ENCODE results near the gene ACOX1.

The ACOX1 gene

GRCh38 chr17:75904749-75905521, 74.0 kb downstream of the ACOX1 start, which contains the start of gene MRPL38:
MRPL38 (minus strand) TSS chr17:75904884; CDS start chr17:75904875, 9 bp downstream.
- DNase-seq, result peak; percentile 98

- DNase-seq, result no peak
These were observed 76.6 kb downstream of the ACOX1 start for GRCh38 chr17:75902406-75902805.

GRCh38 chr17:75901727-75902126, 77.2 kb downstream of the ACOX1 start:
- DNase-seq, result no peak

- no peak for DNase-seq
These were observed 78.1 kb downstream of the ACOX1 start for GRCh38 chr17:75900691-75901533.

- no peak for DNase-seq
These were observed 79.0 kb downstream of the ACOX1 start for GRCh38 chr17:75899767-75900468.

GRCh38 chr17:75899353-75899752, 79.6 kb downstream of the ACOX1 start:
- no peak for DNase-seq

GRCh38 chr17:75898791-75899190, 80.2 kb downstream of the ACOX1 start:
- no peak for DNase-seq

GRCh38 chr17:75898065-75898464, 80.9 kb downstream of the ACOX1 start:
- no peak for DNase-seq

- DNase-seq, result no peak
These were observed 81.6 kb downstream of the ACOX1 start for GRCh38 chr17:75897160-75898019.

GRCh38 chr17:75896415-75897159, 82.4 kb downstream of the ACOX1 start, which contains the start of gene TRIM65:
TRIM65 (minus strand) TSS chr17:75896951; CDS start chr17:75896937, 14 bp downstream.
- DNase-seq, result peak; percentile 40

GRCh38 chr17:75895370-75896155, 83.4 kb downstream of the ACOX1 start:
- no peak for DNase-seq

GRCh38 chr17:75894049-75894733, 84.8 kb downstream of the ACOX1 start:
- DNase-seq, result no peak

- no peak for DNase-seq
These were observed 85.5 kb downstream of the ACOX1 start for GRCh38 chr17:75893305-75894048.

- no peak for DNase-seq
These were observed 86.3 kb downstream of the ACOX1 start for GRCh38 chr17:75892556-75893224.

GRCh38 chr17:75891605-75892555, 87.1 kb downstream of the ACOX1 start:
- DNase-seq, result no peak
